H1 (cell line): ENCODE data around the gene LARP1. TPM values are rescaled to one million over a fixed set of nuclear protein-coding genes. Genes with fewer than 3 reads are reported as not detected.

Experiments
- CTCF ChIA-PET: fragments of 300-600 bp; sonication (Branson Sonifier 250); formaldehyde crosslinking; loops from one replicate; lab custom pipeline; 2021; ENCODE audit not compliant: partially characterized antibody; lab: Charles Lee
- POLR2A ChIA-PET: fragments of 300-600 bp; sonication (Branson Sonifier 250); formaldehyde crosslinking; loops from one replicate; lab custom pipeline; 2021; ENCODE audit warnings: inconsistent platforms; ENCODE audit not compliant: partially characterized antibody; lab: Charles Lee
- DNase-seq, 2 experiments: peaks; one replicate each; pipeline versions ENCODE4 v3.0.0 to v3.0.0-alpha.2; 2010 to 2022; ENCODE audit warnings: low spot score in 2 of 2, low read depth in 1 of 2, mixed read lengths in 1 of 2
- FAIRE-seq: peaks from 2 replicates; lab custom pipeline; 2011; peaks lifted over from hg19 to GRCh38; lab: Jason Lieb, UNC
- H2AFZ ChIP-seq: 2 replicates; pipeline ENCODE4 v1.8.1; 2012; ENCODE audit warnings: low read length, inconsistent platforms
- H2AK5ac ChIP-seq: 2 replicates; pipeline ENCODE4 v1.6.1; 2013; ENCODE audit warnings: low read depth, low read length
- H2BK120ac ChIP-seq: replicated peaks from 2 replicates; pipeline ENCODE3; 2013; ENCODE audit warnings: low read depth, low read length, inconsistent platforms
- H2BK12ac ChIP-seq: 2 replicates; pipeline ENCODE4 v1.6.1; 2013; ENCODE audit warnings: low read depth, low read length
- H2BK15ac ChIP-seq: 2 replicates; pipeline ENCODE4 v1.6.1; 2013; ENCODE audit warnings: low read length
- H2BK20ac ChIP-seq: 2 replicates; pipeline ENCODE4 v1.6.1; 2013; ENCODE audit warnings: low read length
- H2BK5ac ChIP-seq: 2 replicates; pipeline ENCODE4 v1.6.1; 2013; ENCODE audit warnings: low read depth, low read length
- H3K14ac ChIP-seq: 2 replicates; pipeline ENCODE4 v1.6.1; 2013; ENCODE audit warnings: inconsistent platforms; ENCODE audit not compliant: insufficient read length
- H3K18ac ChIP-seq: 2 replicates; pipeline ENCODE4 v1.6.1; 2013; ENCODE audit warnings: low read length; ENCODE audit errors: extremely low read depth
- H3K23ac ChIP-seq: 2 replicates; pipeline ENCODE4 v1.6.1; 2013; ENCODE audit warnings: inconsistent platforms; ENCODE audit not compliant: insufficient read length
- H3K23me2 ChIP-seq: 2 replicates; pipeline ENCODE4 v1.6.1; 2013; ENCODE audit warnings: low read depth, low read length
- H3K27ac ChIP-seq: 2 replicates; pipeline ENCODE4 v1.6.1; 2011; ENCODE audit warnings: low read depth, low read length, inconsistent platforms
- H3K27me3 ChIP-seq, 4 experiments: replicated peaks in 1 of 4; 1 replicate in 1 of 4; 2 replicates in 3 of 4; pipeline versions ENCODE4 v1.6.1 to v1.8.1; 2011 to 2013; ENCODE audit warnings: low read length in 3 of 4, mild to moderate bottlenecking in 3 of 4, inconsistent platforms in 2 of 4, mixed read lengths in 2 of 4, moderate library complexity in 1 of 4; ENCODE audit not compliant: control insufficient read depth in 3 of 4, insufficient read depth in 3 of 4; ENCODE audit errors: extremely low read depth in 1 of 4
- H3K36me3 ChIP-seq, 4 experiments: 2 replicates each; pipeline versions ENCODE4 v1.6.1 to v1.8.1; 2011 to 2013; ENCODE audit warnings: mild to moderate bottlenecking in 4 of 4, low read length in 3 of 4, moderate library complexity in 2 of 4, control low read depth in 1 of 4, inconsistent platforms in 1 of 4; ENCODE audit not compliant: insufficient read depth in 4 of 4, control insufficient read depth in 2 of 4
- H3K4ac ChIP-seq: replicated peaks from 2 replicates; pipeline ENCODE3; 2013; ENCODE audit warnings: low read length, low read depth, mixed read lengths, inconsistent platforms; ENCODE audit not compliant: insufficient read length
- H3K4me1 ChIP-seq, 4 experiments: replicated peaks in 1 of 4; 1 replicate in 1 of 4; 2 replicates in 3 of 4; pipeline versions ENCODE4 v1.6.1 to v1.8.1; 2011 to 2013; ENCODE audit warnings: low read length in 3 of 4, inconsistent platforms in 2 of 4, mixed read lengths in 1 of 4; ENCODE audit not compliant: insufficient read depth in 4 of 4, control insufficient read depth in 3 of 4
- H3K4me2 ChIP-seq, 2 experiments: 2 replicates each; pipeline versions ENCODE4 v1.6.1 to v1.8.1; 2011 to 2013; ENCODE audit warnings: low read depth in 2 of 2, low read length in 2 of 2, control low read depth in 1 of 2, inconsistent platforms in 1 of 2, mild to moderate bottlenecking in 1 of 2; ENCODE audit not compliant: insufficient read depth in 1 of 2
- H3K4me3 ChIP-seq, 4 experiments: fragments of 200-600, 300-600 bp in 1 of 4; sonication (generic), shearing (Covaris generic), sonication (Bioruptor Twin) in 1 of 4; 2 replicates each; pipeline versions ENCODE4 v1.5.1 to v1.8.1; 2011 to 2016; ENCODE audit warnings: low read length in 4 of 4, low read depth in 3 of 4, control low read depth in 2 of 4, inconsistent platforms in 2 of 4, mild to moderate bottlenecking in 2 of 4, mixed read lengths in 1 of 4, moderate library complexity in 1 of 4; ENCODE audit not compliant: insufficient read depth in 2 of 4; ENCODE audit errors: extremely low read depth in 1 of 4
- H3K56ac ChIP-seq: replicated peaks from 2 replicates; pipeline ENCODE3; 2013; ENCODE audit warnings: low read depth, mild to moderate bottlenecking, mixed read lengths, low read length, inconsistent platforms; ENCODE audit not compliant: insufficient read length
- H3K79me1 ChIP-seq: 2 replicates; pipeline ENCODE4 v1.6.1; 2013; ENCODE audit warnings: low read depth, low read length, control low read depth
- H3K79me2 ChIP-seq, 2 experiments: 2 replicates each; pipeline versions ENCODE4 v1.6.1 to v1.8.1; 2012 to 2013; ENCODE audit warnings: low read length in 2 of 2, mild to moderate bottlenecking in 2 of 2, inconsistent platforms in 1 of 2; ENCODE audit not compliant: insufficient read depth in 2 of 2, control insufficient read depth in 1 of 2
- H3K9ac ChIP-seq, 4 experiments: replicated peaks in 1 of 4; 1 replicate in 1 of 4; 2 replicates in 3 of 4; pipeline versions ENCODE4 v1.6.1 to v1.8.1; 2011 to 2013; ENCODE audit warnings: low read depth in 3 of 4, low read length in 3 of 4, control low read depth in 2 of 4, mild to moderate bottlenecking in 2 of 4, moderate library complexity in 2 of 4, inconsistent platforms in 1 of 4; ENCODE audit errors: extremely low read depth in 1 of 4
- H3K9me3 ChIP-seq, 2 experiments: 2 replicates each; pipeline versions ENCODE4 v1.6.1 to v1.8.1; 2012 to 2013; ENCODE audit warnings: mild to moderate bottlenecking in 2 of 2, moderate library complexity in 2 of 2, control low read depth in 1 of 2, inconsistent platforms in 1 of 2, low read depth in 1 of 2, low read length in 1 of 2, mixed read lengths in 1 of 2; ENCODE audit not compliant: insufficient read depth in 2 of 2
- H4K20me1 ChIP-seq, 2 experiments: replicated peaks in 1 of 2; 2 replicates each; pipeline versions ENCODE3 to v1.8.1; 2011 to 2013; ENCODE audit warnings: inconsistent platforms in 2 of 2, low read length in 2 of 2, mild to moderate bottlenecking in 1 of 2; ENCODE audit not compliant: insufficient read depth in 2 of 2, control insufficient read depth in 1 of 2
- H4K5ac ChIP-seq: 2 replicates; pipeline ENCODE4 v1.6.1; 2013; ENCODE audit warnings: low read length, low read depth, mixed read lengths, inconsistent platforms; ENCODE audit not compliant: insufficient read length
- H4K8ac ChIP-seq: 2 replicates; pipeline ENCODE4 v1.8.0; 2013; ENCODE audit warnings: mild to moderate bottlenecking, moderate library complexity, low read length, inconsistent platforms; ENCODE audit not compliant: insufficient read depth; ENCODE audit errors: extremely low read depth
- H4K91ac ChIP-seq: replicated peaks from 2 replicates; pipeline ENCODE3; 2013; ENCODE audit warnings: low read length, mixed read lengths, inconsistent platforms; ENCODE audit not compliant: insufficient read length
- FOSL1 ChIP-seq: IDR thresholded peaks from 2 replicates; pipeline ENCODE4 v1.6.1; 2011; ENCODE audit warnings: mild to moderate bottlenecking, low read depth, low read length, moderate library complexity; ENCODE audit not compliant: insufficient read depth
- JUN ChIP-seq: IDR thresholded peaks from 2 replicates; pipeline ENCODE4 v1.6.1; 2011; ENCODE audit warnings: low read depth, mild to moderate bottlenecking, improper control_type of control experiment, low read length
- NANOG ChIP-seq: IDR thresholded peaks from 2 replicates; pipeline ENCODE4 v1.6.1; 2011; ENCODE audit warnings: low read length, low read depth, mild to moderate bottlenecking, inconsistent platforms; ENCODE audit not compliant: insufficient read depth, poor library complexity, severe bottlenecking
- WGBS, 2 experiments: shearing (Covaris generic) in 1 of 2; methylation state at CpG; one replicate each; pipeline versions ENCODE4 v1.1.6 to v1.1.7; 2013 to 2015; ENCODE audit warnings: low lambda C conversion rate in 2 of 2, mixed read lengths in 2 of 2, inconsistent platforms in 1 of 2, low coverage in 1 of 2, missing lambda C conversion rate in 1 of 2; ENCODE audit not compliant: insufficient replicate concordance in 2 of 2, insufficient coverage in 1 of 2, insufficient read length in 1 of 2; ENCODE audit errors: extremely low coverage in 1 of 2, missing lambda C conversion rate in 1 of 2; 5-methylcytosine and 5-hydroxymethylcytosine counted together
- polyA plus RNA-seq, 7 experiments: library from polyadenylated mRNA; depleted of rRNA in 3 of 7; stranded (reverse) in 5 of 7; unstranded in 2 of 7; fragments of >200 nt in 5 of 7; fragments of 200-250 nt in 2 of 7; gene quantifications; 1 replicate in 5 of 7; 2 replicates in 1 of 7; 4 replicates in 1 of 7; pipeline versions ENCODE4 v1.2.1 to v1.2.3, GENCODE V29; 2011 to 2013; ENCODE audit warnings: missing spikeins in 2 of 7, mixed read lengths in 2 of 7
- total RNA-seq: library from RNA; stranded (reverse); fragmentation: NEBNext Ultra II Directional; extraction: Animal tissue kit (Norgen Biotek cat#: 25700); gene quantifications from 2 replicates; pipeline ENCODE4 v1.2.1, GENCODE V29; 2021

The LARP1 gene
- total and polyA plus RNA-seq, 2 of the 8 experiments (the other 6 are each of a cell fraction or from before 2014, with no cell fraction given) = 106 to 422 TPM

- no peak overlapping the region for H3K9ac ChIP-seq
- H3K14ac ChIP-seq = no peak overlapping the region
- H2AK5ac ChIP-seq = no peak overlapping the region
- H2AFZ ChIP-seq = no peak overlapping the region
- H2BK15ac ChIP-seq = no peak overlapping the region
- no peaks in the 10 kb centered on the region for H3K23me2 ChIP-seq
- H3K4me3 ChIP-seq = no peak overlapping the region
- H4K91ac ChIP-seq = no peak overlapping the region
- no peaks in the 10 kb centered on the region for H3K27me3 ChIP-seq
- no peaks in the 10 kb centered on the region for H3K9me3 ChIP-seq
- peaks cover 0 to 17% (median 10%) of the 10 kb centered on the region in 4 experiments; a peak in 7 of 8 replicates for H3K36me3 ChIP-seq
- H3K23ac ChIP-seq = no peak overlapping the region
- H3K18ac ChIP-seq = no peak overlapping the region
- no peak overlapping the region for H2BK20ac ChIP-seq
- no peak overlapping the region for H3K27ac ChIP-seq
- no peaks in the 10 kb centered on the region for H3K79me2 ChIP-seq
- TF ChIP-seq JUN (no peak), NANOG (no peak), FOSL1 (no peak)
- H3K79me1 ChIP-seq = no peaks in the 10 kb centered on the region
- H3K56ac ChIP-seq = no peak overlapping the region
- H4K20me1 ChIP-seq = peaks cover 0 to 3% of the 10 kb centered on the region in 2 experiments
- H2BK12ac ChIP-seq = no peak overlapping the region
- WGBS, 2 experiments = 96% methylated on average over 7 of the region's 7 CpGs; no CpG with 5 or more reads in 1 of the 2 experiments
- H3K4ac ChIP-seq = no peak overlapping the region
- H3K4me1 ChIP-seq = peaks cover 0 to 3% (median 0%) of the 10 kb centered on the region in 4 experiments; a peak in 2 of 7 replicates
- H2BK5ac ChIP-seq = no peak overlapping the region
- POLR2A ChIA-PET = interaction anchor here (2.8 kb wide), 1 partner anchor 9 kb away, joined by 7 read pairs; no protein-coding TSS in a partner anchor
- CTCF ChIA-PET = no interaction called here
- H2BK120ac ChIP-seq = no peak overlapping the region
- H4K8ac ChIP-seq = no peak overlapping the region
- DNase-seq (no peak), FAIRE-seq (no peak)
- H3K4me2 ChIP-seq = no peak overlapping the region
- no peak overlapping the region for H4K5ac ChIP-seq
These were observed 76.3 kb downstream of the LARP1 start for GRCh38 chr5:154831451-154831850.
